Measurements from ENCODE around the gene DBF4B. TPM values are rescaled to one million over a fixed set of nuclear protein-coding genes. Genes with fewer than 3 reads are reported as not detected.

The DBF4B gene
- total and polyA plus RNA-seq, 2 donors (not counting 1 experiment from before 2014, with no cell fraction given) = 2.2 to 3.3 TPM

GRCh38 chr17:44749980-44750318 is 41.5 kb downstream of the DBF4B start:
- no peak for DNase-seq (ENCODE audit: low read depth in 2 of 2)
- H3K4me3 ChIP-seq (replicated peaks in 1 of 4; ENCODE audit: control extremely low read depth in 1 of 4, insufficient read depth in 1 of 4, low read depth in 3 of 4, low read length in 4 of 4) = no peak overlapping the region

GRCh38 chr17:44751331-44751730 is 42.9 kb downstream of the DBF4B start:
- Histone ChIP-seq H3K4me1 (ENCODE audit: control insufficient read depth, extremely low read depth, insufficient read depth, low read length) (no peaks in the 10 kb centered on the region), H2AFZ (ENCODE audit: low read length) (no peak overlapping the region), H3K27me3 (ENCODE audit: control insufficient read depth, insufficient read depth, low read length) (no peaks in the 10 kb centered on the region), H3K9ac (ENCODE audit: insufficient read depth, low read length) (no peak overlapping the region), H3K4me2 (ENCODE audit: extremely low read depth, insufficient read depth, low read length) (no peak overlapping the region), H3K79me2 (ENCODE audit: control insufficient read depth, insufficient read depth, low read length) (no peaks in the 10 kb centered on the region), H3K4me3 (replicated peaks in 1 of 4; ENCODE audit: control extremely low read depth in 1 of 4, insufficient read depth in 1 of 4, low read depth in 3 of 4, low read length in 4 of 4) (no peak overlapping the region), H3K9me3 (ENCODE audit: control insufficient read depth, insufficient read depth, low read depth, low read length) (no peaks in the 10 kb centered on the region), H3K27ac (ENCODE audit: insufficient read depth, low read length) (no peak overlapping the region), H4K20me1 (ENCODE audit: control insufficient read depth, extremely low read depth, insufficient read depth, low read length) (no peaks in the 10 kb centered on the region), H3K36me3 (ENCODE audit: control insufficient read depth, insufficient read depth, low read length) (peaks cover 7% of the 10 kb centered on the region)
- no peak for TF ChIP-seq EZH2 (IDR thresholded peaks at IDR 0.05; ENCODE audit: low read length, missing control alignments)
- TF ChIP-seq CTCF (conservative IDR thresholded peaks at IDR 0.05 in 1 of 2, IDR thresholded peaks at IDR 0.05 in 1 of 2; ENCODE audit: low read depth in 1 of 2, low read length in 2 of 2) = no peak
- no peak for DNase-seq (ENCODE audit: low read depth in 2 of 2)

More at GRCh38 chr17:44749980-44750318, 41.5 kb downstream of the DBF4B start:
- no peaks in the 10 kb centered on the region for H3K9me3 ChIP-seq (ENCODE audit: control insufficient read depth, insufficient read depth, low read depth, low read length)
- no peak overlapping the region for H3K4me2 ChIP-seq (ENCODE audit: extremely low read depth, insufficient read depth, low read length)
- no peaks in the 10 kb centered on the region for H4K20me1 ChIP-seq (ENCODE audit: control insufficient read depth, extremely low read depth, insufficient read depth, low read length)
- H2AFZ ChIP-seq (ENCODE audit: low read length) = no peak overlapping the region
- H3K27ac ChIP-seq (ENCODE audit: insufficient read depth, low read length) = no peak overlapping the region
- peaks cover 7% of the 10 kb centered on the region for H3K36me3 ChIP-seq (ENCODE audit: control insufficient read depth, insufficient read depth, low read length)
- H3K27me3 ChIP-seq (ENCODE audit: control insufficient read depth, insufficient read depth, low read length) = no peaks in the 10 kb centered on the region
- H3K9ac ChIP-seq (ENCODE audit: insufficient read depth, low read length) = no peak overlapping the region
- no peaks in the 10 kb centered on the region for H3K4me1 ChIP-seq (ENCODE audit: control insufficient read depth, extremely low read depth, insufficient read depth, low read length)
- H3K79me2 ChIP-seq (ENCODE audit: control insufficient read depth, insufficient read depth, low read length) = no peaks in the 10 kb centered on the region
- no peak for TF ChIP-seq CTCF (conservative IDR thresholded peaks at IDR 0.05 in 1 of 2, IDR thresholded peaks at IDR 0.05 in 1 of 2; ENCODE audit: low read depth in 1 of 2, low read length in 2 of 2)
- TF ChIP-seq EZH2 (IDR thresholded peaks at IDR 0.05; ENCODE audit: low read length, missing control alignments) = no peak

GRCh38 chr17:44751806-44752205 is 43.3 kb downstream of the DBF4B start:
- TF ChIP-seq EZH2 (IDR thresholded peaks at IDR 0.05; ENCODE audit: low read length, missing control alignments) (no peak), CTCF (conservative IDR thresholded peaks at IDR 0.05 in 1 of 2, IDR thresholded peaks at IDR 0.05 in 1 of 2; ENCODE audit: low read depth in 1 of 2, low read length in 2 of 2) (no peak)
- Histone ChIP-seq H3K27ac (ENCODE audit: insufficient read depth, low read length) (no peak overlapping the region), H3K4me2 (ENCODE audit: extremely low read depth, insufficient read depth, low read length) (no peak overlapping the region), H4K20me1 (ENCODE audit: control insufficient read depth, extremely low read depth, insufficient read depth, low read length) (no peaks in the 10 kb centered on the region), H3K79me2 (ENCODE audit: control insufficient read depth, insufficient read depth, low read length) (no peaks in the 10 kb centered on the region), H3K9me3 (ENCODE audit: control insufficient read depth, insufficient read depth, low read depth, low read length) (no peaks in the 10 kb centered on the region), H3K9ac (ENCODE audit: insufficient read depth, low read length) (no peak overlapping the region), H3K4me3 (replicated peaks in 1 of 4; ENCODE audit: control extremely low read depth in 1 of 4, insufficient read depth in 1 of 4, low read depth in 3 of 4, low read length in 4 of 4) (no peak overlapping the region), H2AFZ (ENCODE audit: low read length) (no peak overlapping the region), H3K36me3 (ENCODE audit: control insufficient read depth, insufficient read depth, low read length) (peaks cover 7% of the 10 kb centered on the region), H3K27me3 (ENCODE audit: control insufficient read depth, insufficient read depth, low read length) (no peaks in the 10 kb centered on the region), H3K4me1 (ENCODE audit: control insufficient read depth, extremely low read depth, insufficient read depth, low read length) (no peaks in the 10 kb centered on the region)
- DNase-seq (ENCODE audit: low read depth in 2 of 2) = no peak

Measured in fibroblast of lung (primary cell).